Stimulated activated effector memory CD8-positive, alpha-beta T cell treated with anti-CD3 and anti-CD28 coated beads, Interleukin-12 subunit alpha, Interleukin-12 subunit beta, amount 100 ng/mL, for 72 hours (primary cell): ENCODE measurements around the gene UBA6.
"Not testable (repeated sequence)": the region's sequence is repeated elsewhere in the genome, so short reads cannot be mapped to it uniquely, and the experiment has no call there.

ENCODE experiments used
- ATAC-seq: fragments of 150-1000 bp; cut with Tn5 transposase; 2 replicates; pipeline ENCODE4 v1.10.0; 2021
- DNase-seq, 2 donors: peaks; one replicate each; pipeline ENCODE4 v3.0.0; 2021 to 2022; ENCODE audit warnings: low spot score in 2 of 2
- H3K27ac Mint-ChIP-seq: one replicate; pipeline ENCODE4 v1.8.0; 2022; ENCODE audit warnings: mild to moderate bottlenecking, mixed read lengths
- H3K36me3 Mint-ChIP-seq: one replicate; pipeline ENCODE4 v1.8.0; 2022; ENCODE audit warnings: mild to moderate bottlenecking, mixed read lengths
- H3K4me1 Mint-ChIP-seq: one replicate; pipeline ENCODE4 v1.8.0; 2022; ENCODE audit warnings: mixed read lengths
- H3K4me3 Mint-ChIP-seq: one replicate; pipeline ENCODE4 v1.8.0; 2022; ENCODE audit warnings: mild to moderate bottlenecking, mixed read lengths
- H3K9me3 Mint-ChIP-seq: one replicate; pipeline ENCODE4 v1.8.0; 2022; ENCODE audit warnings: mixed read lengths

UBA6 gene

DNA sequence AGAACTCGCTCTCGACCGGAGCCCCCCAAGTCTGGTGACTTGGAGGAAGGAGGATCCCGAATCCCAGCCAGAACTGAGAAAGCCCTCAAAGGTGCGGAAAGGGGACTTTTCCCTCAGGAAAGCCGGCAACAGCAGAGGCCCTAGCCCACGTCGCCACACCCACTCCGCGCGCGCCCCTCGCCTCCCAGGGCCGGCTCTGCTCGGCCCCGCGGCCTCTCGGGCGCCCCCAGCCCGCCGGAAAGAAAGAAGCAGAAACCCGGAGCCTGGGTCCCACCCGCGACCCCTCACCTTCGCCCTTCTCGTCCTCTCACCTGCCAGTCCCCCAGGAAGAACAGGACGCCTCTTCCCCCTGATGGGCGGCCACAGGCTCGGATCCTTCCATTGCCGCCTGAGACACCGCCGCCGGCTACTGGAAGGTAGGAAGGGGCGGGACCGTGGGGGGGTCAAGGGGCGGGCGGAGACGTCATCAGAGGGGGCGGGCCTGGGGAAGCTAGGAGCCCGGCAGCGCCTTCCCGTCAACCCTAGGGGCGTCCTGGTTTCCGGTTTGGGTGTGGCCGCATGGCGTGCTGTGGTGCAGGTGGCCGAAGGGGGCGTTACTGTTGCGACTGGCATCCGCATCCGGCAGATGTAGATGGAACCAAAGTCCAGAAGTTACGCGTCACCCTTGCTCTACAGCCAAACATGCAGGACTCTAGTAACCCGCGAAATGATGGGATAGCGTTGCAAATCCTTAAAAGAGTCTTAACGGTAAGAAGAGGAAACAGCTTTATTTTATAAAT is at the start of gene UBA6:
UBA6 (minus strand) TSS at position 418 of the 779 bp plus-strand sequence; CDS start at position 382, 36 bp downstream.
- H3K9me3 Mint-ChIP-seq = no peaks in the 10 kb centered on the region
- H3K4me1 Mint-ChIP-seq = peaks cover 48% of the 10 kb centered on the region
- peak within 1 kb of the TSS; percentile 97 for H3K27ac Mint-ChIP-seq
- DNase-seq = peak; percentile 80 to 96
- H3K36me3 Mint-ChIP-seq = peaks cover 31% of the 10 kb centered on the region
- peak; percentile 99 for ATAC-seq
- H3K4me3 Mint-ChIP-seq = peak within 1 kb of the TSS; percentile 90

DNA sequence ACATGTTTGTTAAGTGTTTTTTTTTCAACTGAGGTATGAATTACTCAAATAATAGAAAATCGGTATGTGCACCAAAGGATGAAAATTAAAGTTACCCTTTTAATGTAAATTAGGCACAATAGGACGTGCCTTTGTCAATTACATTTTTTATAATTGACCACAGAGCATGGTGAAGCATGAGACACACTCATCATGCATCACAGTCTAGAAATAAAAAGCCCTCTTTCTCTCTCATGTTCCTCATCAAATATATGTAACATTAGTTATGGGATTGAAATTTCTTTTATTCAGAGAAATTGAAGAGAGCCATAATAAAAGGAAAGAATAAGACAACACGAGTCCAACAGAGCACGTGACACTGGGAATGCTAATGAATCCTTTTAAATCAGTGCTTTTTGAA is 49.7 kb upstream of the UBA6 start:
- no peak for ATAC-seq
- H3K9me3 Mint-ChIP-seq = no peaks in the 10 kb centered on the region

DNA sequence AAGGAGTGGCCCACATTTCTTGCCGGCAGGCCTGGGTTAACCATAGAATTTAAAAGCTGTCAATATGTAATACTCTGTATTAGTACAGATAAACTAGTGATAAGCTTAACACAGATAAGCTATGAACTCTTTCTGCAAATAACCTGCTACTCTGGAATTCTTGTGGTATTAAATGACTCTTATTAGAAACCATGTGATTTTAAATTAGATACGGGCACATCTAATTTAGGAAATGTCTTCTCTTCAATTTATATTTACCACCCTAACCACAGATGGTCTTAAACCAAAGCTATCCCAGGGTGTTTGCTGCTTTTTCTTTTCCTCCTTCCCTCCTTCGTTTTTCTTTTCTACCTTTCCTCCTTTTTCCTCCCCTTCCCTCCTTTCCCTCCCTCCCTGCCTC is 48.3 kb upstream of the UBA6 start:
- Mint-ChIP-seq H3K27ac (no peak overlapping the region), H3K36me3 (no peaks in the 10 kb centered on the region), H3K4me1 (no peaks in the 10 kb centered on the region), H3K9me3 (no peaks in the 10 kb centered on the region), H3K4me3 (no peak overlapping the region)
- DNase-seq (no peak), ATAC-seq (no peak)

More for the DNA sequence above, 49.7 kb upstream of the UBA6 start:
- no peaks in the 10 kb centered on the region for H3K4me1 Mint-ChIP-seq
- H3K4me3 Mint-ChIP-seq = no peak overlapping the region
- H3K27ac Mint-ChIP-seq = no peak overlapping the region
- DNase-seq = no peak
- no peaks in the 10 kb centered on the region for H3K36me3 Mint-ChIP-seq

DNA sequence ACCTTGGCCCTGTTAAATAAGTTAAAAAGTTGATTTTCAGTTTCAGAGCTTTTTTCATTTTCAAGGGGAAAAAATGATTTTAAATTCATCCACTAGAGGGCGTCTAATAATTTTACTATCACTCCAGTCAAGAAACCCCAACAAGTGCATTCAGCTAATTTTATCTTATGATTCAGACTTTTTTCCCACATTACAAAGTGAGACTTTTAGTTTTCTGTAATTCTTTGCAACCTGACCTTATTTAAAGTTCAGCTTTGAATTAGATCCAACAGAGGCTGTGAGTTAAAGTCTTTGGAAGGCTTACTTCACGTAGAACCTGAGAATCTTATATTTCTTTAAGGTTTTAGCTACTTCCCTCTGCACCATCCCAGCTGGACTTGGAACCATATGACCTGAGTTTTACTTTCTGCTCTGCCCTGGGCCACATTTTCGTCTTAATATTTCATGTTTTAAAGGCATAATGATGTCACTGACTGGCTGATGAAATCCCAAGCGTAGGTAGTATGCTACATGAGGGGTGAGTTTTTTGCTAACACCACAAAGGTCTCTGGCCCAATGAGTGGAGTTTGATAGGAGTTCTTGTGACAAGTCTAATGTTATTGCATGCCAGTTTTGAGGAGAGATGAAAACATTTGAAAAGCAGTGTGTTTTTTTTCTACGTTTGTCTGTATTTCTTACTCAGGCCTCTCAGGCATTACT is 46.0 kb upstream of the UBA6 start:
- Mint-ChIP-seq H3K27ac (no peak overlapping the region), H3K36me3 (no peaks in the 10 kb centered on the region), H3K4me1 (no peaks in the 10 kb centered on the region), H3K4me3 (no peak overlapping the region), H3K9me3 (no peaks in the 10 kb centered on the region)
- peak; percentile 44 for ATAC-seq
- DNase-seq = no peak

DNA sequence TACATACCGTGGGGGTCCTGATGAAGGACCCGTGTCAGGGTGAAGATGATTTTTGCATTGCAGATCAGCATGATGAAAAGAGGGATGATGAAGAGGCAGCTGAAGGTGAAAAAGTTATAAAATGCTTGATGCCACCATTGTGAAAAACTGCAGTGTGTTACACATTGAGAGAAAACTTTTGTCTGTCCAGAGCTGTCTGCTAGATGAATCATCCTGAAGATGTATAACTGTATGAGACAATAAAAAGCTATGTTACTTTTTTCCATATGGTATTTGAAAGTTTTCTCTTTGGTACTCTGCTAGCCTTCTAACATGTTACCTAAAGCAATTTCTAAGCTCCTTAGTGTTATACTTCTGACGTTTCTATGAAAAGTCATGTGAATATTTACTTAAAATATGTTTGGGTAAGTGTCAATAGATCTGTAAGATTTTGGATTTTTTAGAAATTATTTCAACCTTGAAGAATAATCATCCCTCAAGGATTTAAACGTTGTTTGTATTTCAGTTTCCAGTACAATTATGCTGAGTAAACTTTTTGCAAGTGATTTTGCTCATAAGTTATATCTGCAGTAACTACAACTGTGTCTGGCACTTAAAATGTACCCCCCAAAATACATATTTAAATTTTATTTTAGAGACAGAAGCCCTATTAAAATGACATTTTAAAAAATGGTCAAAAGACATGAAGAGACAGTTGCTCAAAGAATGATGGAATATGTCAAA is 43.8 kb upstream of the UBA6 start:
- H3K4me3 Mint-ChIP-seq = no peak overlapping the region
- no peaks in the 10 kb centered on the region for H3K4me1 Mint-ChIP-seq
- DNase-seq (no peak), ATAC-seq (no peak)
- no peaks in the 10 kb centered on the region for H3K36me3 Mint-ChIP-seq
- no peak overlapping the region for H3K27ac Mint-ChIP-seq
- no peaks in the 10 kb centered on the region for H3K9me3 Mint-ChIP-seq

DNA sequence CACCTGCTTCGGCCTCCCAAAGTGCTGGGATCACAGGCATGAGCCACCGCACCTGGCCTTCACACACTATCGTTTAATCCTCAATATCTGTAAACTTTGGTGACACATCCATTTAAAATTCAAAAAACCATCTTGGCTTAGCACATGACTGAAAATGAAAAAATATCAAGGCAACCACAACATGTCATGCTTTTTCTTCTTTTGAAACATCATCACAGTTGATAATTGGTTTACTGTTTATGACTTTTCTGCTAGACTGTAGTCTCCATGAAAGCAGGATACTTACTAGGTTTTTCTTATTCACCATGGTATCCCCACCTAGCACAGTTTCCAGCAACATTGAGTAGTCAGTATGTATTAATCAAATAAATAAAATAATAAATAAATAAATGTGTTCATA is 42.2 kb upstream of the UBA6 start:
- Mint-ChIP-seq H3K9me3 (no peaks in the 10 kb centered on the region), H3K4me1 (no peaks in the 10 kb centered on the region), H3K27ac (no peak overlapping the region), H3K4me3 (no peak overlapping the region), H3K36me3 (no peaks in the 10 kb centered on the region)
- no peak for DNase-seq
- peak; percentile 66 for ATAC-seq

DNA sequence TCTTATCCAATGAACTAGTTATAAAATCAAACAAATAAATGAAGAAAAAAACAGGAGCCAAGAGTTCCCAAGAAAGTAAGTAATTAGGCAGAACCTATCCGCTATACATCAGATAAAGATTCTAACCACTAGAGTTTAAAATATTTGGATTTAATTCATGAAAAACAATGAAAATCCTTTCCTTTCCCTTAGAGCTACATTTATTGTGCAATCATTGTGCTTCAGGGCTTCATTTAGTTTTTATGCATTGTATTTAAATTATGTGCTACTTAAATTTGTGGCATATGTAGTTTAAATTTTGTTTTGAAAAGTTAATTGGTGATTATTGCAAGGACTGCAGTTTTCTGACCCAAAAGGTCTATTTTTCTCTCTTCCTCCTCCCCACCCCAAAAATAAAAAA is 35.3 kb upstream of the UBA6 start:
- Mint-ChIP-seq H3K27ac (no peak overlapping the region), H3K36me3 (no peaks in the 10 kb centered on the region), H3K4me1 (no peaks in the 10 kb centered on the region), H3K9me3 (no peaks in the 10 kb centered on the region), H3K4me3 (no peak overlapping the region)
- ATAC-seq (no peak), DNase-seq (no peak)

DNA sequence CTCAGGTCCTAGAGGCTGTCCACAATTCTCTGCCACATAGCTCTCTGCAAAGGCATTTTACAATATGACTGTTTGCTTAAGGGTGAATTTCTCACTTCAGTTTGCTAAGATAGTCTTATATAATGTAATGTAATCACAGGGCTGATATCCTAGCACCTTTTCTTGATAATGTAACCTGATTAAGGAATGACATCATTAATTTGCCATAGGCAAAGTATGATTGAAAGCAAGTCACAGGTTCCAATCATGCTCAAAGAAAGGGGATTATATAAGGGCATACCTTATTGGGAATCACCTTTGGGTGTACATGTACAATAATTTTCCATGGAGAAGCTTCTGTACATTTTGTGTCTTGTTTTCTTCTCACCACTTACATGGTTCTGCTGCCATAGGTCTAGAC is 34.4 kb upstream of the UBA6 start:
- Mint-ChIP-seq H3K36me3 (no peaks in the 10 kb centered on the region), H3K27ac (no peak overlapping the region), H3K4me1 (no peaks in the 10 kb centered on the region), H3K4me3 (no peak overlapping the region), H3K9me3 (no peaks in the 10 kb centered on the region)
- no peak for DNase-seq
- no peak for ATAC-seq

DNA sequence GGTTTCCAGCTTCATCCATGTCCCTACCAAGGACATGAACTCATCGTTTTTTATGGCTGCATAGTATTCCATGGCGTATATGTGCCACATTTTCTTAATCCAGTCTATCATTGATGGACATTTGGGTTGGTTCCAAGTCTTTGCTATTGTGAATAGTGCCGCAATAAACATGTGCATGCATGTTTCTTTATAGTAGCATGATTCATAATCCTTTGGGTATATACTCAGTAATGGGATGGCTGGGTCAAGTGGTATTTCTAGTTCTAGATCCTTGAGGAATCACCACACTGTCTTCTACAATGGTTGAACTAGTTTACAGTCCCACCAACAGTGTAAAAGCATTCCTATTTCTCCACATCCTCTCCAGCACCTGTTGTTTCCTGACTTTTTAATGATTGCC is 29.6 kb upstream of the UBA6 start:
- DNase-seq, H3K9me3 Mint-ChIP-seq, ATAC-seq, H3K4me3 Mint-ChIP-seq, H3K36me3 Mint-ChIP-seq, H3K27ac Mint-ChIP-seq: not testable (repeated sequence)
- H3K4me1 Mint-ChIP-seq = peaks cover 11% of the 10 kb centered on the region

DNA sequence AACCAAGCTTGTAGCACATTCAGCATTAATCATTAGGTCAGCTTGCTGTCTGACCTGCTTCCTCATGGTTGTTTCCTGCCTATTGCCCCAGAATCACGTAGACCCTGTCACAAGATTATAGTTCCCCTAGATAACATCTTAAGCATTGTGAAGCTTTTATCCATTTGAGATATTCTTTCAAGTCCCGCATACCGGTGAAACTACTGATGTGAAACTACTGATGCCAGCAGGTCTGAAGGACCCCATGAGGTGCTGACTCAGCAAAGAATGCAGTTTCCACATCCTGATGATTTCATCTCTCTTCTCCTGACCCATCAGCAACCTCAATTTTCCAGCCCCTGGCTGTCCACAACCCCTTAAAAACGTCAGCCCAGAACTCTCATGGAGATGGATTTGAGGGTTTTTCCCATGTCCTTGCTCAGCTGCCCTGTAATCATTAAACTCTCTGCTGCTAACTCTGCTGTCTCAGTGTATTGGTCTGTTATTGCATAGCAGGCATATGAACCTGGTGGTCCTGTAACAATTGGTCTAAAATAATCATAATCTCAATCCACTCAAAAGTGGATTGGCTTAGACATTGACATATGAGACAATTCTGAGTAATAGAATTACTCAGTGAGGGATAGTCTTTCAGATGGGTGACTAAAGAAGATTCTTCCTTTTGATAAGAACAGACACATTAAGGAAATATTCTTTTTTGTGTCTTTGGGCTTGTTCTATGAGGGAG is 26.3 kb upstream of the UBA6 start:
- Mint-ChIP-seq H3K27ac (no peak overlapping the region), H3K4me1 (peaks cover 11% of the 10 kb centered on the region), H3K36me3 (peaks cover 7% of the 10 kb centered on the region), H3K9me3 (peaks cover 3% of the 10 kb centered on the region), H3K4me3 (peak overlapping the region; percentile 43)
- ATAC-seq = peak; percentile 93
- DNase-seq = no peak

DNA sequence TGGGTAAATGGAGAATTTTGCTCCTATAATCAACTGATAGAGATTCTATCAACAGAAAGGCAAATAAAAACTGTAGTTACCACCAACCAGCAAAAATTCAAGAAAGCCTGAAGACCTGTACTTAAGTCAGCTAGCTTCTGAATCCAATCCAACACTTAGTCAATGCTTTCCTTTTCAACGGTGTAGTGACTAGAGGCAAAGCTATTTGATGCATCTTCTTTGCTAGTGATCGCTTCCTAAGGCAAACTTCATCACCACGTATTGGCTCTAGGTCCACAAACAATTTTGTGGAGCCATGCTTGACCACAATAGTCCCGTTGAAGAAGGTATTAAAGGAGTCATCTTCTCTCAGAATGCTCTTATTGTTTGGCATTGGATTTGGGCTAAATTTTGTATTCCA is 25.0 kb upstream of the UBA6 start:
- no peak overlapping the region for H3K4me3 Mint-ChIP-seq
- no peak for DNase-seq
- H3K27ac Mint-ChIP-seq = no peak overlapping the region
- H3K4me1 Mint-ChIP-seq = peaks cover 11% of the 10 kb centered on the region
- no peak for ATAC-seq
- H3K9me3 Mint-ChIP-seq = peaks cover 3% of the 10 kb centered on the region
- H3K36me3 Mint-ChIP-seq = peaks cover 7% of the 10 kb centered on the region

DNA sequence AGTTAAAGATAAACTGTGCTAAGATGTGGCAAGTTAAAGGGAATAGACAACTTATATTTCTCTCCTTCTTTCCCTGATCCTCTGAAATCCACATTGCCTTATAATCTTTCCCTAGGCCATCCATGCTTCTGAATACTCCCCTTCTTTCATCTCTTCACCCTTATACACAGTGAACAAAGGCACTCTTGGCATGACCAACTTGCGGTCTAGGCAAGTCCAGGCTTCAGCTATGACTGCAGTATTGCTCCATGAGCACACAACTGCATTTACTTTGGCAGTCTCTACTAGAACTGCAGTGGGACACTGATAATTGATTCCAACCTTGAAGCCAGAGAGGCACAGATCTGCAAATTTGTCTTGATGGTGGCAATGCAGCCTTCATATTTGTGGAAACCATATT is 24.2 kb upstream of the UBA6 start:
- Mint-ChIP-seq H3K36me3 (peaks cover 7% of the 10 kb centered on the region), H3K9me3 (peaks cover 3% of the 10 kb centered on the region), H3K4me3 (no peak overlapping the region), H3K4me1 (peaks cover 11% of the 10 kb centered on the region), H3K27ac (no peak overlapping the region)
- ATAC-seq (no peak), DNase-seq (no peak)

DNA sequence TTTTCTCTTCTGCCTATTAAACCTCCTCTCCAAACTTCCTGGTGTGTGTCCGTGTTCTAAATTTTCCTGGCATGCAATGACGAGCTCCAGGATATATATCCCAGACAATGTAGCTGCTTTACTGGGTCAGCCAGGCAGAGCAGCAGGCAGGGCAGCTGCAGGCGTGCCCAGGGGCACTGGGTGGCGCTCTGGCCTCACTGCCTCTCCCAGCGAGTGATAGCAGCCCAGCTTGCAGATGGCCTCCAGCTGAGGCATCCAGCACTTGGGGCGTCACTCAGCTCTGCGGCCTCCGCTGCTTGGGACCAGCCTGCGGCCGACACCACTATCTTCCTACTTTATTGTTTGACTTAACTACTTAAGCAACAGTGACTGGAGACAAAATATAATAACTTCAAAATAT is 23.0 kb upstream of the UBA6 start:
- Mint-ChIP-seq H3K36me3 (peaks cover 7% of the 10 kb centered on the region), H3K27ac (no peak overlapping the region), H3K4me1 (peaks cover 11% of the 10 kb centered on the region), H3K9me3 (peaks cover 3% of the 10 kb centered on the region), H3K4me3 (no peak overlapping the region)
- peak; percentile 20 for ATAC-seq
- DNase-seq = no peak

DNA sequence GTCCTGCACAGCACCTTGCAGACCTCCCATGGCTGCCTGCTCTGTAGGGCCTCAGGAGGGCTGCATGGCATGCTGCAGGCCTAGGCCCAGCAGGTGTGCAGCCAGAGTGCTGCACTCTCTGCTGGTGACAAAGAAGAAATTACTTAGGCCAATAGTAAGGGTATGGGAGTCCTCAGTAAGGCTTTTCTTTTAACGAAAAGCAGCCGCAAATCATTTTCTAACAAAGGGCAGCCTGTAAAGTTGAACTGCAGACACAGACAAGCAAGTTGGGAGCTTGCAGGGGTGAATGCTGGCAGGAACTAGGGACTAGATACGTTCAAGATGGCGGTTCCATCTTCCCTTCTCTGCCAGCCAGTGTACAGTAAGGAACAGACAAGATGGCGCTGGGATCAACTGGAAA is 22.4 kb upstream of the UBA6 start:
- Mint-ChIP-seq H3K36me3 (peaks cover 1% of the 10 kb centered on the region), H3K4me1 (peaks cover 11% of the 10 kb centered on the region), H3K4me3 (no peak overlapping the region), H3K9me3 (peaks cover 3% of the 10 kb centered on the region), H3K27ac (no peak overlapping the region)
- no peak for DNase-seq
- no peak for ATAC-seq
